ENCODE measurements around the gene MBD1.
"Not testable (repeated sequence)": the region's sequence is repeated elsewhere in the genome, so short reads cannot be mapped to it uniquely, and the experiment has no call there.

MBD1 gene

GRCh38 chr18:50249576-50249975, 31.7 kb downstream of the MBD1 start:
- no peak overlapping the region for H3K4me3 ChIP-seq (replicated peaks; ENCODE audit: low read depth, low read length)
- DNase-seq (ENCODE audit: low read depth), result no peak
- TF ChIP-seq, protein P1, sequence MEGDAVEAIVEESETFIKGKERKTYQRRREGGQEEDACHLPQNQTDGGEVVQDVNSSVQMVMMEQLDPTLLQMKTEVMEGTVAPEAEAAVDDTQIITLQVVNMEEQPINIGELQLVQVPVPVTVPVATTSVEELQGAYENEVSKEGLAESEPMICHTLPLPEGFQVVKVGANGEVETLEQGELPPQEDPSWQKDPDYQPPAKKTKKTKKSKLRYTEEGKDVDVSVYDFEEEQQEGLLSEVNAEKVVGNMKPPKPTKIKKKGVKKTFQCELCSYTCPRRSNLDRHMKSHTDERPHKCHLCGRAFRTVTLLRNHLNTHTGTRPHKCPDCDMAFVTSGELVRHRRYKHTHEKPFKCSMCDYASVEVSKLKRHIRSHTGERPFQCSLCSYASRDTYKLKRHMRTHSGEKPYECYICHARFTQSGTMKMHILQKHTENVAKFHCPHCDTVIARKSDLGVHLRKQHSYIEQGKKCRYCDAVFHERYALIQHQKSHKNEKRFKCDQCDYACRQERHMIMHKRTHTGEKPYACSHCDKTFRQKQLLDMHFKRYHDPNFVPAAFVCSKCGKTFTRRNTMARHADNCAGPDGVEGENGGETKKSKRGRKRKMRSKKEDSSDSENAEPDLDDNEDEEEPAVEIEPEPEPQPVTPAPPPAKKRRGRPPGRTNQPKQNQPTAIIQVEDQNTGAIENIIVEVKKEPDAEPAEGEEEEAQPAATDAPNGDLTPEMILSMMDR (IDR thresholded peaks at IDR 0.05; ENCODE audit: low read length, missing control alignments), result no peak

DNA sequence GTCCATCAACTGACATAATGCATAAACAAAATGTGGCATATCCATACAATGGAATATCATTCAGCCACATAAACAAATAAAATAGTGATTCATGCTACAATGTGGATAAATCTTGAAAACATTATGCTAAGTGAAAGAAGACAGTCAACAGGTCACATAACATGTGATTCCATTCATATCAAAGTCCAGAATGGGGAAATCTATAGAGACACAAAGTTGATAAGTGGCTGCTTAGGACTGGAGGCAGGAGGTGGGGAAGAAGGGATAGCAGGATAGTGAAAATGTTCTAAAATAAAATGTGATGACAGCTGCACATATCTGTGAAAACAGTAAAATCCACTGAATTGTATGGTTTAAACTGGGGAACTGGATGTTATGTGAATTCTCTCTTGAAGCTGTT, 33.8 kb downstream of the MBD1 start:
- TF ChIP-seq, protein P1 (IDR thresholded peaks at IDR 0.05; ENCODE audit: low read length, missing control alignments), result no peak
- DNase-seq (ENCODE audit: low read depth), result no peak
- no peak overlapping the region for H3K4me3 ChIP-seq (replicated peaks; ENCODE audit: low read depth, low read length)

GRCh38 chr18:50241768-50242167, 39.6 kb downstream of the MBD1 start:
- not testable (repeated sequence) for DNase-seq (ENCODE audit: low read depth); H3K4me3 ChIP-seq (replicated peaks; ENCODE audit: low read depth, low read length)

DNA sequence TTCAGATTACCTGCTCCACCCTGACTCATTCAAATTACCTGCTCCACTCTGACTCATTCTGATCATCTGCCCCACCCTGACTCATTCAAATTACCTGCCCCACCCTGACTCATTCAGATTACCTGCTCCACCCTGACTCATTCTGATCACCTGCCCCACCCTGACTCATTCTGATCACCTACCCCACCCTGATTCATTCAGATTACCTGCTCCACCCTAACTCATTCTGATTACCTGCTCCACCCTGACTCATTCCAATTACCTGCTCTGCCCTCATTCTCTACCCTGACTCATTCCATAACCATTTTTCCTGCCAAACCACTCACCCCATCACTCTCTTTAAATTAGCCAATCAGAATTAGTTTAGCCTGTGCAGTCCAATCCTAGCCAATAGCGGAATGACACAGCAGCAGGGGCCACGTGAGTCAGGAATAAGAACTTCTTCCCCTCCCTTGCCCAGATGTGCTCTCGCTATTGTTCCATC, 41.2 kb downstream of the MBD1 start:
- DNase-seq (ENCODE audit: low read depth), result no peak
- TF ChIP-seq, protein P1 (IDR thresholded peaks at IDR 0.05; ENCODE audit: low read length, missing control alignments), result no peak
- no peak overlapping the region for H3K4me3 ChIP-seq (replicated peaks; ENCODE audit: low read depth, low read length)

DNA sequence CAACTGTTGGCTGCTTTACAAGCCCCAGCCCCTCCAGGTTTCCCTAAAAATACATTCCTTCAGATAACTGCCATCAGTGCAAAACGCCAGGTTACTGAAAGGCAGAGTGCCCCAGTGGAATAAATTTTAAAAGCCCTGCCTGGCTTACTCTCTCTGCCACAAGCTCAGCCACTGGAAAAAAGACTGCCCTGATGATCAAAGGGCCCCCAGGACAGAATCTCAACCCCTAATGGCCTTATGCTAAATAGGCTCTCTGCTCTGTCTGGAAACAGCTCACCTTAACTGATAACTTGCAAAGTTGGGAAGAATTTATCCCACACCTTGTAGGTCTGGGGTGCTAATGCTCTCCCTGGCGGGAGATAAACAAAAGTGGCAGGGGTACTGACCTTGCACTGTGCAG, 48.9 kb downstream of the MBD1 start:
- TF ChIP-seq, protein P1 (IDR thresholded peaks at IDR 0.05; ENCODE audit: low read length, missing control alignments), result no peak
- H3K4me3 ChIP-seq (replicated peaks; ENCODE audit: low read depth, low read length), result no peak overlapping the region
- DNase-seq (ENCODE audit: low read depth), result no peak

DNA sequence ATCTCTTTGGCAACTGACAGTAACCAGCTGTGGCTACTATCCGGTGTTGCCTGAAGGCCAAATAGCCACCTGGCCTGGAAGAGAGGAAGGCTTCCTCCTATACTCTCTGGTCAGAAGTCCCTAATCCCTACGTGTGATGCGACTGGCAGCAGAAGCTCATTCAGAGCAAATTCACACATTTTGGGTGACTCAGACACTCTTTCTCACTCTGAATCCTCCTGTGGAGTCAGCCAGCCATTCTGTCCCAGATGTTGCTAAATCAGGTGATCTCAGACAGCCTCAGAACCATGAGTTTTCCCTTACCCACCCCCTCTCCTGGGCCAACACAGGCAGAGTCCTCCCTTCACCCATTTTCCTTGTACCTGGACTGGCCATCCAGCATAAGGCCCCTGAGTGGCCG, 49.7 kb downstream of the MBD1 start:
- no peak overlapping the region for H3K4me3 ChIP-seq (replicated peaks; ENCODE audit: low read depth, low read length)
- TF ChIP-seq, protein P1 (IDR thresholded peaks at IDR 0.05; ENCODE audit: low read length, missing control alignments), result no peak
- no peak for DNase-seq (ENCODE audit: low read depth)

DNA sequence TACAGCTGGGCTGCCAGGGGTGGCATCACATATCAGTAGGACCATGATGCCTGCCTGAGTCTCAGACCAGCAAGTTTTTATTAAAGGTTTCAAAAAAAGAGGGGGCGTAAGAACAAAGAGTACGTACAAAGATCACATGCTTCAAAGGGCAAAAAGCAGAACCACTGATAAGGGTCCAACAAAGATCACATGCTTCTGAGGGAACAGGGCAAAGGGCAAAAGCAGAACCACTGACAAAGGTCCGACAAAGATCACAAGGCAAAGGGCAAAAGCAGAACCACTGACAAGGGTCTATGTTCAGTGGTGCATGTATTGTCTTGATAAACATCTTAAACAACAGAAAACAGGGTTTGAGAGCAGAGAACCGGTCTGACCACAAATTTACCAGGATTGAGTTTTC, 61.1 kb downstream of the MBD1 start:
- H3K4me3 ChIP-seq (replicated peaks; ENCODE audit: low read depth, low read length); DNase-seq (ENCODE audit: low read depth): not testable (repeated sequence)
